GM23338 (cell line): Measurements from ENCODE around the gene MED14. TPM values are rescaled to one million over a fixed set of nuclear protein-coding genes. Genes with fewer than 3 reads are reported as not detected.

Source experiments
- ATAC-seq: fragments of 200-7000 bp; cut with Tn5 transposase; 3 replicates; pipeline ENCODE4 v1.9.1; 2020
- DNase-seq: peaks from one replicate; pipeline ENCODE4 v3.0.0-alpha.2; 2015; ENCODE audit warnings: low spot score
- H2AFZ ChIP-seq: fragments of 200-600 bp; sonication (generic); 2 replicates; pipeline ENCODE4 v1.8.0; 2016; ENCODE audit warnings: antibody characterized with exemption, mild to moderate bottlenecking, moderate library complexity
- H3F3A ChIP-seq: fragments of 200-600 bp; sonication (generic); replicated peaks from 2 replicates; pipeline ENCODE4 v1.8.0; 2017; ENCODE audit warnings: antibody characterized with exemption, mixed run types, low read depth
- H3K27ac ChIP-seq: fragments of 200-600 bp; sonication (generic); 2 replicates; pipeline ENCODE4 v1.6.1; 2016; ENCODE audit warnings: low read depth
- H3K27me3 ChIP-seq: fragments of 200-600 bp; sonication (generic); 2 replicates; pipeline ENCODE4 v1.8.0; 2016; ENCODE audit warnings: mild to moderate bottlenecking, mixed run types, moderate library complexity; ENCODE audit not compliant: insufficient read depth
- H3K36me3 ChIP-seq: fragments of 200-600 bp; sonication (generic); 2 replicates; pipeline ENCODE4 v1.8.0; 2016; ENCODE audit warnings: mild to moderate bottlenecking; ENCODE audit not compliant: insufficient read depth
- H3K4me1 ChIP-seq: fragments of 200-600 bp; sonication (generic); 2 replicates; pipeline ENCODE4 v1.8.0; 2016; ENCODE audit warnings: mild to moderate bottlenecking, moderate library complexity; ENCODE audit not compliant: insufficient read depth
- H3K4me2 ChIP-seq: fragments of 200-600 bp; sonication (generic); 2 replicates; pipeline ENCODE4 v1.7.1; 2017; ENCODE audit warnings: mixed run types
- H3K4me3 ChIP-seq: fragments of 200-600 bp; sonication (generic); 2 replicates; pipeline ENCODE4 v1.6.1; 2016; ENCODE audit warnings: mixed run types
- H3K79me2 ChIP-seq: fragments of 200-600 bp; sonication (generic); replicated peaks from 2 replicates; pipeline ENCODE4 v1.8.0; 2017; ENCODE audit warnings: mild to moderate bottlenecking; ENCODE audit not compliant: insufficient read depth
- H3K9me2 ChIP-seq: fragments of 200-600 bp; sonication (generic); 2 replicates; pipeline ENCODE4 v1.8.0; 2017; ENCODE audit not compliant: insufficient read depth
- H4K20me1 ChIP-seq: fragments of 200-600 bp; sonication (generic); replicated peaks from 2 replicates; pipeline ENCODE4 v1.8.0; 2017; ENCODE audit warnings: mild to moderate bottlenecking; ENCODE audit not compliant: insufficient read depth
- H3K27ac Mint-ChIP-seq: 2 replicates; pipeline ENCODE4 v1.8.0; 2020; ENCODE audit warnings: inconsistent platforms, mild to moderate bottlenecking, moderate library complexity, mixed read lengths
- H3K27me3 Mint-ChIP-seq: 3 replicates; pipeline ENCODE4 v1.8.0; 2022; ENCODE audit warnings: low read depth, mild to moderate bottlenecking, moderate library complexity, mixed read lengths, inconsistent platforms; ENCODE audit not compliant: insufficient read depth, poor library complexity
- H3K36me3 Mint-ChIP-seq: 3 replicates; pipeline ENCODE4 v1.8.0; 2021; ENCODE audit warnings: low read depth, mild to moderate bottlenecking, inconsistent platforms, moderate library complexity, mixed read lengths
- H3K4me1 Mint-ChIP-seq: 3 replicates; pipeline ENCODE4 v1.8.0; 2020; ENCODE audit warnings: mild to moderate bottlenecking, inconsistent platforms, mixed read lengths
- H3K4me3 Mint-ChIP-seq: 3 replicates; pipeline ENCODE4 v1.8.0; 2021; ENCODE audit warnings: moderate library complexity, mild to moderate bottlenecking, inconsistent platforms, mixed read lengths
- H3K9me3 Mint-ChIP-seq: 3 replicates; pipeline ENCODE4 v1.8.0; 2020; ENCODE audit warnings: moderate library complexity, mild to moderate bottlenecking, inconsistent platforms, mixed read lengths
- CREB1 ChIP-seq: fragments of 250-450 bp; sonication (Bioruptor Pico); IDR thresholded peaks from 2 replicates; pipeline ENCODE4 v1.5.0; 2020; ENCODE audit warnings: low read depth, mild to moderate bottlenecking, moderate library complexity
- CTCF ChIP-seq, 2 experiments: fragments of 200-600 bp in 1 of 2; sonication (generic) in 1 of 2; conservative IDR thresholded peaks; 2 replicates each; pipeline versions ENCODE4 v1.5.1 to v1.6.1; 2016 to 2017; ENCODE audit warnings: antibody characterized with exemption in 2 of 2, low read depth in 2 of 2, mild to moderate bottlenecking in 2 of 2, moderate library complexity in 1 of 2
- ETS1 ChIP-seq: IDR thresholded peaks from 2 replicates; pipeline ENCODE4 v1.6.1; 2016; ENCODE audit warnings: antibody characterized with exemption
- POLR2AphosphoS5 ChIP-seq: IDR thresholded peaks from 2 replicates; pipeline ENCODE4 v1.6.1; 2016; ENCODE audit warnings: antibody characterized with exemption, low read depth
- REST ChIP-seq: IDR thresholded peaks from one replicate; pipeline ENCODE4 v1.6.1; 2018; ENCODE audit warnings: antibody characterized with exemption; ENCODE audit not compliant: unreplicated experiment
- STAT1 ChIP-seq: IDR thresholded peaks from one replicate; pipeline ENCODE4 v1.6.1; 2016; ENCODE audit warnings: antibody characterized with exemption; ENCODE audit not compliant: unreplicated experiment
- ZNF331 ChIP-seq: fragments of 250-450 bp; sonication (Bioruptor Pico); IDR thresholded peaks from 2 replicates; pipeline ENCODE4 v1.5.0; 2020; ENCODE audit warnings: low read depth, mild to moderate bottlenecking, moderate library complexity
- ZNF462 ChIP-seq: fragments of 250-450 bp; sonication (Bioruptor Pico); IDR thresholded peaks from 2 replicates; pipeline ENCODE4 v1.5.0; 2020; ENCODE audit warnings: mild to moderate bottlenecking, moderate library complexity
- polyA plus RNA-seq: library from polyadenylated mRNA; unstranded; fragments of >200 nt; fragmentation: Nextera tagmentation; extraction: Ambion mirVana; gene quantifications from 2 replicates; pipeline ENCODE4 v1.2.1, GENCODE V29; 2016
- total RNA-seq: library from RNA; depleted of rRNA; stranded (reverse); fragments of >200 nt; shearing (Covaris generic); gene quantifications from 2 replicates; pipeline ENCODE4 v1.2.3, GENCODE V29; 2014

The MED14 gene
- total and polyA plus RNA-seq, 2 experiments from 2014 or later = 29.8 to 99.3 TPM

- Mint-ChIP-seq H3K36me3 (no peaks in the 10 kb centered on the region; the same call in 2 of the 3 replicates), H3K4me1 (peaks cover 5% of the 10 kb centered on the region; the same call in 2 of the 3 replicates), H3K27ac (no peak overlapping the region), H3K27me3 (peaks cover 1% of the 10 kb centered on the region), H3K9me3 (no peaks in the 10 kb centered on the region), H3K4me3 (no peak overlapping the region)
- no peaks in the 10 kb centered on the region for H3K27me3 ChIP-seq
- H3K9me2 ChIP-seq = no peaks in the 10 kb centered on the region
- H3K36me3 ChIP-seq = no peaks in the 10 kb centered on the region
- ATAC-seq = no peak
- H3K4me2 ChIP-seq = no peak overlapping the region
- H3K27ac ChIP-seq = no peak overlapping the region
- H3K4me1 ChIP-seq = no peaks in the 10 kb centered on the region
- no peak overlapping the region for H3K4me3 ChIP-seq
- H3F3A ChIP-seq = no peaks in the 10 kb centered on the region
- no peak overlapping the region for H2AFZ ChIP-seq
- no peak for DNase-seq
- TF ChIP-seq STAT1 (no peak), ZNF331 (no peak), POLR2AphosphoS5 (no peak), CTCF (conservative IDR thresholded peaks at IDR 0.05; ENCODE audit: low read depth in 2 of 2) (no peak)
- no peaks in the 10 kb centered on the region for H3K79me2 ChIP-seq
- no peaks in the 10 kb centered on the region for H4K20me1 ChIP-seq
Measured at GRCh38 chrX:40759374-40759773, 24.0 kb upstream of the MED14 start.

GRCh38 chrX:40757058-40757457 lies 21.7 kb upstream of the MED14 start:
- H3K4me3 ChIP-seq = no peak overlapping the region
- no peaks in the 10 kb centered on the region for H3K79me2 ChIP-seq
- H3F3A ChIP-seq = no peaks in the 10 kb centered on the region
- H3K27me3 Mint-ChIP-seq = peaks cover 1% of the 10 kb centered on the region
- H4K20me1 ChIP-seq = no peaks in the 10 kb centered on the region
- 0 out of 2 replicates have a peak overlapping the region, but pooled peaks have one; percentile 5 for H2AFZ ChIP-seq
- DNase-seq = no peak
- H3K4me1 Mint-ChIP-seq = peaks cover 5% of the 10 kb centered on the region; the same call in 2 of the 3 replicates
- H3K27ac ChIP-seq = no peak overlapping the region
- no peaks in the 10 kb centered on the region for H3K9me2 ChIP-seq
- no peak overlapping the region for H3K4me2 ChIP-seq
- no peaks in the 10 kb centered on the region for H3K36me3 ChIP-seq
- no peak overlapping the region for H3K27ac Mint-ChIP-seq
- H3K4me1 ChIP-seq = no peaks in the 10 kb centered on the region
- H3K9me3 Mint-ChIP-seq = no peaks in the 10 kb centered on the region
- no peaks in the 10 kb centered on the region; the same call in 2 of the 3 replicates for H3K36me3 Mint-ChIP-seq
- no peak for ATAC-seq
- no peaks in the 10 kb centered on the region for H3K27me3 ChIP-seq
- TF ChIP-seq CREB1 (no peak), POLR2AphosphoS5 (no peak), ETS1 (no peak), ZNF462 (CRISPR knock-in tag) (no peak), STAT1 (no peak), REST (no peak)
- H3K4me3 Mint-ChIP-seq = no peak overlapping the region
